Parathyroid adenoma (tissue), 2 donors: Measurements from ENCODE around the gene BORCS8.

Source experiments
- H2AFZ ChIP-seq: fragments of 300-600 bp; sonication (generic); one replicate; pipeline ENCODE4 v1.7.0; 2017; ENCODE audit warnings: antibody characterized with exemption, mild to moderate bottlenecking
- H3K27ac ChIP-seq: fragments of 300-600 bp; sonication (generic); one replicate; pipeline ENCODE4 v1.7.0; 2017
- H3K27me3 ChIP-seq: fragments of 300-600 bp; sonication (generic); one replicate; pipeline ENCODE4 v1.7.0; 2017; ENCODE audit warnings: low read length; ENCODE audit not compliant: control insufficient read depth, insufficient read depth
- H3K36me3 ChIP-seq: fragments of 300-600 bp; sonication (generic); one replicate; pipeline ENCODE4 v1.7.0; 2017; ENCODE audit warnings: low read length; ENCODE audit not compliant: control insufficient read depth, insufficient read depth
- H3K4me1 ChIP-seq: fragments of 300-600 bp; sonication (generic); one replicate; pipeline ENCODE4 v1.7.0; 2017; ENCODE audit warnings: control low read depth
- H3K4me2 ChIP-seq: fragments of 300-600 bp; sonication (generic); one replicate; pipeline ENCODE4 v1.7.0; 2017; ENCODE audit warnings: low read length
- H3K4me3 ChIP-seq: fragments of 300-600 bp; sonication (generic); one replicate; pipeline ENCODE4 v1.7.0; 2017; ENCODE audit warnings: low read depth, low read length
- H3K79me2 ChIP-seq: fragments of 300-600 bp; sonication (generic); one replicate; pipeline ENCODE4 v1.7.0; 2017; ENCODE audit warnings: control low read depth
- H3K9ac ChIP-seq: fragments of 300-600 bp; sonication (generic); one replicate; pipeline ENCODE4 v1.7.0; 2017; ENCODE audit warnings: mild to moderate bottlenecking
- H3K9me3 ChIP-seq: fragments of 300-600 bp; sonication (generic); one replicate; pipeline ENCODE4 v1.7.0; 2017; ENCODE audit warnings: low read length; ENCODE audit not compliant: control insufficient read depth
- TF ChIP-seq, protein P1 (sequence below): fragments of 300-600 bp; sonication (generic); IDR thresholded peaks from one replicate; pipeline ENCODE4 v1.7.0; 2017; ENCODE audit warnings: antibody characterized with exemption, mild to moderate bottlenecking
- donor health status: primary hyperparathyroidism.

BORCS8 gene

DNA sequence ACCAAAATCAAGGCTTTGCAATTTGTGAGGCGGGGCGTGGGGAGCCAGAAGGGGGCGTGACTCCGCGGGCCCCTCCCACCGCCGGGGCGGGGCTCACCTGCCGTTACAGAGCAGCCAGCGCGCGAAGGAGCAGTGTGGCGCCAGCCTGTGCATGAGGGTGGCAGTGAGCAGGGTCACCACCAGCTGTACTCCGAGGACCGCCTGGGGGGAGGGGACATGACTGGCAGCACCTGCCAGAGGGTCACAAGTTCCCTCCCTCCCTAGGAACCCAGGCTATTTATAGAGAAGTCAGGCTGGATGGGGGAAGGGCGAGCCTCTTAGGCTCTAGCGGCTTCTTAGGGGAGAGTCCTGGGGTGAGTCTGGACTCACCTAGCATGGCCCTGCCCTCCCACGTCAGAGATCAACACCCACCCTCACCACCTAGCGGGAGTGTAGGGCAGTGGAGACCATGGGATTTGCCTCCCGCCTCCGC lies 57.2 kb downstream of the BORCS8 start:
- peaks cover 4% of the 10 kb centered on the region for H3K4me1 ChIP-seq
- H3K27me3 ChIP-seq, result no peaks in the 10 kb centered on the region
- H3K9ac ChIP-seq, result no peak overlapping the region
- no peak overlapping the region for H3K4me2 ChIP-seq
- no peak overlapping the region for H2AFZ ChIP-seq
- no peaks in the 10 kb centered on the region for H3K9me3 ChIP-seq
- H3K79me2 ChIP-seq, result peaks cover 5% of the 10 kb centered on the region
- no peaks in the 10 kb centered on the region for H3K36me3 ChIP-seq
- H3K27ac ChIP-seq, result no peak overlapping the region
- no peak overlapping the region for H3K4me3 ChIP-seq
- TF ChIP-seq, protein P1, sequence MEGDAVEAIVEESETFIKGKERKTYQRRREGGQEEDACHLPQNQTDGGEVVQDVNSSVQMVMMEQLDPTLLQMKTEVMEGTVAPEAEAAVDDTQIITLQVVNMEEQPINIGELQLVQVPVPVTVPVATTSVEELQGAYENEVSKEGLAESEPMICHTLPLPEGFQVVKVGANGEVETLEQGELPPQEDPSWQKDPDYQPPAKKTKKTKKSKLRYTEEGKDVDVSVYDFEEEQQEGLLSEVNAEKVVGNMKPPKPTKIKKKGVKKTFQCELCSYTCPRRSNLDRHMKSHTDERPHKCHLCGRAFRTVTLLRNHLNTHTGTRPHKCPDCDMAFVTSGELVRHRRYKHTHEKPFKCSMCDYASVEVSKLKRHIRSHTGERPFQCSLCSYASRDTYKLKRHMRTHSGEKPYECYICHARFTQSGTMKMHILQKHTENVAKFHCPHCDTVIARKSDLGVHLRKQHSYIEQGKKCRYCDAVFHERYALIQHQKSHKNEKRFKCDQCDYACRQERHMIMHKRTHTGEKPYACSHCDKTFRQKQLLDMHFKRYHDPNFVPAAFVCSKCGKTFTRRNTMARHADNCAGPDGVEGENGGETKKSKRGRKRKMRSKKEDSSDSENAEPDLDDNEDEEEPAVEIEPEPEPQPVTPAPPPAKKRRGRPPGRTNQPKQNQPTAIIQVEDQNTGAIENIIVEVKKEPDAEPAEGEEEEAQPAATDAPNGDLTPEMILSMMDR, result no peak

DNA sequence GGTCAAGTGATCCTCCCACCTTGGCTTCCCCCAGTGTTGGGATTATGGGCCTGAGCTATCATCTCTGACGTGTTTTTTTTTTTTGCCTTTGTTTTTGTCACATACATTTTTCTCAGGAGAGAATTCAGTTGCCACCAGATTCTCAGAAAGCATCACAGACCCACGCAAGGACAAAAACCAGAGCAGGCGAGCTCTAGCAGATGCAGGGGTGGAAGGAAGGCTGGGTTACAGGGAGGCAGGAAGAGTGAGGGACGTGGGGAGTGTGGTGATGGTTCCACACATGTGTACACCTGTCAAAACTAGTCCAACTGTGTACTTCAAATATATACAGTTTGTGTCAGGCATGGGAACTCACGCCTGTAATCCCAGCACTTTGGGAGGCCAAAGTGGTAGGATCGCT lies 58.0 kb downstream of the BORCS8 start:
- Histone ChIP-seq H3K9ac (no peak overlapping the region), H3K4me2 (no peak overlapping the region), H3K27me3 (no peaks in the 10 kb centered on the region), H3K4me1 (peaks cover 4% of the 10 kb centered on the region), H3K27ac (no peak overlapping the region), H3K79me2 (peaks cover 5% of the 10 kb centered on the region), H2AFZ (no peak overlapping the region), H3K9me3 (no peaks in the 10 kb centered on the region), H3K4me3 (no peak overlapping the region), H3K36me3 (no peaks in the 10 kb centered on the region)
- TF ChIP-seq, protein P1, result no peak

DNA sequence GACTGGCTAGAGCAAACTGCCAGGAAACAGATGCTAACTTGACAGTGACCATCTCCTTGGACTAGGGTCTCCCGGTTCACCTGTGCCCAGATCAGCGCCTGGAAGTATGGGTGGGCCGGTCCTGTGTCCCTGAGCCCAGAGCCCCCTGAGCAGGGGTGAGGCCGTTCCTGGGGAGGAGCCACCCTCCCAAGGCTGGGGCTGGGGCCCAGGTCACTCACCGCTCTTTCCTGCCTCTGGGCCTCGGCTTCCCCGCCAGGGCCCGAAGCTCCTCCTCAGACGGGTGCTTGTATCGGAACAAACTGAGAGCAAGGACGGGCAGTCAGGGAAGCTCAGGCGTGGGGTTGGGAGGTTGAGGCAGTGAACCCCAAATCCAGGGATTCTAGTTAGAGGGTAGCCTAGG lies 59.0 kb downstream of the BORCS8 start:
- H3K27me3 ChIP-seq, result no peaks in the 10 kb centered on the region
- peaks cover 4% of the 10 kb centered on the region for H3K4me1 ChIP-seq
- no peak overlapping the region for H3K9ac ChIP-seq
- H3K79me2 ChIP-seq, result peaks cover 5% of the 10 kb centered on the region
- H2AFZ ChIP-seq, result no peak overlapping the region
- no peaks in the 10 kb centered on the region for H3K9me3 ChIP-seq
- H3K27ac ChIP-seq, result no peak overlapping the region
- TF ChIP-seq, protein P1, result no peak
- H3K4me3 ChIP-seq, result no peak overlapping the region
- no peaks in the 10 kb centered on the region for H3K36me3 ChIP-seq
- no peak overlapping the region for H3K4me2 ChIP-seq

DNA sequence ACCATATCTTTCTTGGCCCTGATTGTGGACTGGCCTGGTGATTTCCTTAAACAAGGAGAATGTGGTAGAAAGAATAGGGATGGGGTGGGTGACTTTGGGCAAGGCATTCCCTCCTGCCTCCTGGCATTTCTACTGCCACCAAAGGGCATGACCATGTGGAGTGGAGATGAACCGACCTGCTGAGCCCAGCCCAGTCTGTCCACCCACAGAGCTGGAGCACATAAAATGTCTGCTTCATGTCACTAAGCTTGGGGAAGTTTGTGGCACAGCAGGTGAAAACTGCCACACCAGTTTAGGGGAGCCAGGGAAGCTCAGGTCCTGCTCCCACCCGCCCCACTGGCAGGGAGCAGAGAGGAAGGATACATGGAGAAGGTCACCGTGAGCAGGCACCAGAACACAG lies 60.0 kb downstream of the BORCS8 start:
- Histone ChIP-seq H3K4me2 (no peak overlapping the region), H3K4me1 (peaks cover under 1% of the 10 kb centered on the region), H3K27me3 (no peaks in the 10 kb centered on the region), H2AFZ (no peak overlapping the region), H3K9ac (no peak overlapping the region), H3K27ac (no peak overlapping the region), H3K4me3 (no peak overlapping the region), H3K9me3 (no peaks in the 10 kb centered on the region), H3K36me3 (no peaks in the 10 kb centered on the region), H3K79me2 (no peaks in the 10 kb centered on the region)
- TF ChIP-seq, protein P1, result no peak
